Mucosa of descending colon (tissue), 3 donors: ENCODE data around the gene ETV1. TPM values are rescaled to one million over a fixed set of nuclear protein-coding genes. Genes with fewer than 3 reads are reported as not detected.

Experiments
- ATAC-seq: fragments of 200-7000 bp; cut with Tn5 transposase; one replicate; pipeline ENCODE4 v1.9.1; 2020; ENCODE audit warnings: mild to moderate bottlenecking, moderate library complexity
- DNase-seq, 3 donors: peaks; one replicate each; pipeline ENCODE4 v3.0.0-alpha.2; 2020
- H3K36me3 ChIP-seq: fragments of 200-600 bp; one replicate; pipeline ENCODE4 v1.8.0; 2021; ENCODE audit warnings: low read depth, mild to moderate bottlenecking
- H3K4me1 ChIP-seq: fragments of 200-600 bp; one replicate; pipeline ENCODE4 v1.8.0; 2021; ENCODE audit warnings: low read depth, mild to moderate bottlenecking
- H3K4me3 ChIP-seq: fragments of 200-600 bp; one replicate; pipeline ENCODE4 v1.8.0; 2021; ENCODE audit warnings: mild to moderate bottlenecking
- H3K9me3 ChIP-seq: fragments of 200-600 bp; one replicate; pipeline ENCODE4 v1.8.0; 2021; ENCODE audit warnings: mild to moderate bottlenecking
- intact Hi-C, 2 donors: fragments of 100-400 bp; cut with DNase I in 1 of 2; cut with micrococcal nuclease in 1 of 2; formaldehyde crosslinking; loops; one replicate each; pipeline versions ENCODE4 v1.11.0 to v1.11.1; 2022; cut with DNase I, micrococcal nuclease
- total RNA-seq, 3 donors: library from RNA; stranded (reverse); fragmentation: NEBNext Ultra II Directional in 2 of 3; extraction: Animal tissue kit (Norgen Biotek cat#: 25700) in 2 of 3; gene quantifications; one replicate each; pipeline versions ENCODE4 v1.2.1 to v1.2.4, GENCODE V29; 2021 to 2023
- TF ChIP-seq, protein P1 (sequence below): fragments of 200-600 bp; IDR thresholded peaks from one replicate; pipeline ENCODE4 v1.8.0; 2022; ENCODE audit warnings: antibody characterized with exemption, mild to moderate bottlenecking
- donor health status: DM: no; HTN: no; CAD: no; lungs with moderate emphysema.
- donor health status: DM: no; HTN: no; CAD: no.
- donor health status: DM: no; HTN: yes; CAD: no.

The ETV1 gene
- total RNA-seq, 3 donors from 2014 or later, result 2.6 to 16.9 (median 5.9) TPM

DNA sequence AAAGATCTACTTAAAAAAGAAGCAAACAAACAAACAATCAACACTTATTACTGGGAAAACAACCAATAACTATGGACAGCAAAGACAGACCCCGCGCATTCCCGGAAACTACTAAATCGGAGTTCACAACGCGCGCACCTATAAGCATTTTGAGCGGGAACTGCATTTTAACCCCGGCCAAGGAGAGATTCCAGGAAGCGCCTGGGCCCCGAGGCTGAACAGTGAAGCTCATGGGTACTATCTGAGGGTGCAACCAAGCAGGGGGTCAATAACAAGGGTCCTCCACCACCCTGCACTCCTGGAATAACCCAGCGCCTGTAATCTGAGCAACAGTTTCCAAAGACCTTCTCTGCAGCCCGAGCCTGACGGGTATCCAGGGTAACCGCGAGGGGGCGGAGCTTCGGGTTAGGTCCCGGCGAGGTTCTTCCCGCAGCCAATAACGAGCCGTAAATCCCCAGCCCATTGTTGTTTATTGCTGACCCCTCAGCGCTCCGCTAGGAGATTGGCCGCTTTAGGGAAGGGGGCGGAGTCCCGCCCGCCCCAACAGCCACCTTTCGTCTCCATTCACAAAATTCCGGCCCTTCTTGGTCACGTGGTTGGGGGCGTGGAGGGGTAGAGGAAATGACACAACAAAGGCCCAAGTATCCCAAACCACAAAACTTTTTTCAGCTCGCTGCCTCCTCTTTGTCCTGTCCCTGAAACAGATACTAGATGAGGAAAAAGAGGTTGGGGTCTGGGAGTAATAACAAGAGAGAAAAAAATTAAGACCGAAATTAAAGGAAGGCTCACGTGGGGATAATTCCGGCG is 1.7 kb upstream of the ETV1 start:
- DNase-seq (peak; percentile 91 to 95 (median 93)), ATAC-seq (peak; percentile 96)
- H3K4me3 ChIP-seq, result peak overlapping the region; percentile 30
- TF ChIP-seq, protein P1, sequence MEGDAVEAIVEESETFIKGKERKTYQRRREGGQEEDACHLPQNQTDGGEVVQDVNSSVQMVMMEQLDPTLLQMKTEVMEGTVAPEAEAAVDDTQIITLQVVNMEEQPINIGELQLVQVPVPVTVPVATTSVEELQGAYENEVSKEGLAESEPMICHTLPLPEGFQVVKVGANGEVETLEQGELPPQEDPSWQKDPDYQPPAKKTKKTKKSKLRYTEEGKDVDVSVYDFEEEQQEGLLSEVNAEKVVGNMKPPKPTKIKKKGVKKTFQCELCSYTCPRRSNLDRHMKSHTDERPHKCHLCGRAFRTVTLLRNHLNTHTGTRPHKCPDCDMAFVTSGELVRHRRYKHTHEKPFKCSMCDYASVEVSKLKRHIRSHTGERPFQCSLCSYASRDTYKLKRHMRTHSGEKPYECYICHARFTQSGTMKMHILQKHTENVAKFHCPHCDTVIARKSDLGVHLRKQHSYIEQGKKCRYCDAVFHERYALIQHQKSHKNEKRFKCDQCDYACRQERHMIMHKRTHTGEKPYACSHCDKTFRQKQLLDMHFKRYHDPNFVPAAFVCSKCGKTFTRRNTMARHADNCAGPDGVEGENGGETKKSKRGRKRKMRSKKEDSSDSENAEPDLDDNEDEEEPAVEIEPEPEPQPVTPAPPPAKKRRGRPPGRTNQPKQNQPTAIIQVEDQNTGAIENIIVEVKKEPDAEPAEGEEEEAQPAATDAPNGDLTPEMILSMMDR, result no peak
- no peaks in the 10 kb centered on the region for H3K9me3 ChIP-seq
- H3K4me1 ChIP-seq, result no peaks in the 10 kb centered on the region
- intact Hi-C loops, result no loop called here
- no peaks in the 10 kb centered on the region for H3K36me3 ChIP-seq

DNA sequence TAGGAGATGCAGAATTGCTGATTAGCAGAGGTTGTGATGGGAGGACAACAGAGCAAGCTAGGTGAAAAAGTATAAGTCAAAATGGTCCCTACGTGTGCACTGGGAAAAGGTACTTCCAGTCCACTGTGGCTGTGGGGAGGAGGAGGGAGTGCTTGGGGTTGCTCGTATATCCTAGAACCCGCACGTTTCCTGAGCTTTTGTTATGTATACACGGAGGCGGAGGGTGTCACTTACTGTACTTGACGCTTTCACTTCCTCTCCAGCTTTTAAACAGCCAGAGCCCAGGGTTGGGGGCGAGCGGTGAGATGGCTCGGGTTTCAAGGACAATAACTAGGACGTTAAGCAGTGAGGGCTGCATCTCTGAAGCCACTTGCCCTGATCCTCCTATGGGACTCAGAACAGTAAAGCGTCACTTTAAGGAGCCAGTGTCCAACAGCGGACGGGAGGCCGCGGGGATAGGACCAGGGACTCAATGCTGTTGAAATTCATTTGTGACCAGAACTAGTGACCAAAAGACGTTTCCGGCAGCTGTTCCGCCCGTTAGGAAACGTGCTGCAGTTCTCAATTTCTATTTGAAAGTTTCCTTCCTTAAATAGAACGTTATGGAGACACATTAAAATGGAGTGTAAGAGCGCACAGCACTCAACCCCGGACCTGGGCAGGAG is 985 bp upstream of the ETV1 start:
- peak; percentile 48 to 64 (median 61) for DNase-seq
- TF ChIP-seq, protein P1, result no peak

GRCh38 chr7:13989949-13990305 is 461 bp upstream of the ETV1 start:
- ATAC-seq (peak; percentile 13), DNase-seq (no peak)
- intact Hi-C loops, result no loop called here
- H3K36me3 ChIP-seq, result no peaks in the 10 kb centered on the region
- H3K4me1 ChIP-seq, result no peaks in the 10 kb centered on the region
- TF ChIP-seq, protein P1, result no peak
- no peak overlapping the region for H3K4me3 ChIP-seq
- no peaks in the 10 kb centered on the region for H3K9me3 ChIP-seq

More for the DNA sequence above, 985 bp upstream of the ETV1 start:
- H3K36me3 ChIP-seq, result no peaks in the 10 kb centered on the region
- ATAC-seq, result peak; percentile 54
- intact Hi-C loops, result no loop called here
- H3K4me3 ChIP-seq, result peak overlapping the region; percentile 30
- H3K4me1 ChIP-seq, result no peaks in the 10 kb centered on the region
- H3K9me3 ChIP-seq, result no peaks in the 10 kb centered on the region

- no peaks in the 10 kb centered on the region for H3K4me1 ChIP-seq
- no peaks in the 10 kb centered on the region for H3K9me3 ChIP-seq
- H3K4me3 ChIP-seq, result no peak overlapping the region
- intact Hi-C loops, result no loop called here
- peak in 1 of 3 donors; percentile 3 for DNase-seq
- TF ChIP-seq, protein P1, result no peak
- ATAC-seq, result no peak
- no peaks in the 10 kb centered on the region for H3K36me3 ChIP-seq
Observed at GRCh38 chr7:13988731-13989125, 738 bp downstream of the ETV1 start.

GRCh38 chr7:13988065-13988464 is 1.4 kb downstream of the ETV1 start:
- H3K9me3 ChIP-seq, result no peaks in the 10 kb centered on the region
- no peak overlapping the region for H3K4me3 ChIP-seq
- no peaks in the 10 kb centered on the region for H3K36me3 ChIP-seq
- no peaks in the 10 kb centered on the region for H3K4me1 ChIP-seq
- ATAC-seq (no peak), DNase-seq (no peak)
- TF ChIP-seq, protein P1, result no peak
- intact Hi-C loops, result no loop called here
